Activated CD8-positive, alpha-beta memory T cell treated with anti-CD3 and anti-CD28 coated beads, Interleukin-2, amount 50 U/mL, for 48 hours (primary cell): ENCODE data around the gene SERF2.
"Not testable (repeated sequence)": the region's sequence is repeated elsewhere in the genome, so short reads cannot be mapped to it uniquely, and the experiment has no call there.

Experiments used
- DNase-seq: peaks from one replicate; pipeline ENCODE4 v3.0.0-alpha.2; 2020

SERF2 gene

DNA sequence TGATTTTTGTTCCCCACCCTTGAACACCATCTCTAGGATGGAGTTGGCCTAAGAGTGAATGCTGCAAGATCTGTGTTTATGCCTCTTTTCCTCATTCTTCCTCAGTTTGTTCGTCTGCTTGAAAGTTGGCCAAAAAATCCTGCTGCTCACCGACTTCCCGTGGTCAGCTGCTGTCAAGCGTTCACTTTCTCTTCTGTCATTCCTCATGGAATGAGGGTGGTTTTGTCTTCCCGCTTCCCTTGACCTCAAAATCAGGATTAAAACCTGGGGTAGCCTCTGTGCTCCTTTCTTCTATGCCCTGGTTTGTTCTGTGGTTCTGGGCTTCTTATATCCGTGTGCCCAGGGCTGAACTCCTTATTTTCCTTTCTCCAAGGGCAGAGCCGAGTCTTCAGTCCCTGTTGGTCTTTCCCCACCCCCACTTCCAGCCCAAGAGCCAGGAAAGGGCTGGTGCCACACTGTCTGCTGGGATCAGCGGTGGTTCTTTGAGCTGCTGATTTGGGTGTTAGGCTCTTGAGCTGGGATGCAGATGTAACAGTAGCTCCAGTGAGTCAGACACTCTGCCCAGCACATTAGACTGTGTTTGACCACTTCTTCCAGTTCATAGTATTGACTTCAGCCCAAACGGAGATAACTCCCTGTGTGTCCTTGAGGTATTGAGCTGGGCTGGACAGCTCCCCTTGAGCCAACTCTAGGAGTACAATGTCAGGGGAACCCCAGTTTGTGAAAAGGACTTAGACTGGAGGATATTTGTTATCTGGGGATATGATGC lies 2.3 kb downstream of the SERF2 start:
- no peak for DNase-seq

DNA sequence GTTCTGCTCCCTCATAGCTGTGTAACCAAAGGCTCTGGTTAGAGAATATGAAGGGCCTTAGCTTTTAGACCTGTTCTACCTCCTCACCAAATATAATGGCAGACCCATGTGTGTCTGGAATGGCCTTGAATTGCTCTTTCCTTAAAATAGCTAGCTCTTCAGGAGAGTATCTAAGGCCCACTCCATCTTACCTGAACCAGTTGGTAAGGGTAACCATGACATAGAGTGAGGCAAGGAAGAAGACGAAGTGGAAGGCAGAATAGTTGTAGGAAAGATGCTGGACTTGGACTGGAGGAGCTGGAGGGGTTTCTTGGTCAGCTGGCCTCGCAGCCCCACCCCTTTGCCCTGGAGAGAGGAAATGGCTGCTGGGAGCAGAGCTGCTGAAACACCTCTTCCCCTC lies 3.1 kb downstream of the SERF2 start:
- DNase-seq = no peak

DNA sequence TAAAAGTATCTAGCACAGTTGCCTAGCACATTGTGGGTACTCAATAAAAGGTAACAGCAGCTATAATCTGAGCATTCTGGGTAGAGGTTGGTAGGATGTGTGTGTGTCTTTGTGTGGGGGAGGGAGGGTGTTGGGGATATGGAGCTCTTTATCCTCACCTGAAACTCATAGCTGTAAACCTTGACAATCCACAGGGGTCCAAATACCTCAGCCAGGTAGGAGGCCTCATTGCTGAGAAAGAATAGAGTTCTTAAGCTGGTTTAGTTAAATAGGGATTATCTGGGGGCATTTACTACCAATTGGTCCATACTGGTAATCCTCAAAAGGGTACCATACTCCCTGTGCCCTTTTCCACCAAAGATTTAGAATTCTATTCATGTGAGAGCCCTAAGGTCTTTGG lies 3.9 kb downstream of the SERF2 start:
- no peak for DNase-seq

DNA sequence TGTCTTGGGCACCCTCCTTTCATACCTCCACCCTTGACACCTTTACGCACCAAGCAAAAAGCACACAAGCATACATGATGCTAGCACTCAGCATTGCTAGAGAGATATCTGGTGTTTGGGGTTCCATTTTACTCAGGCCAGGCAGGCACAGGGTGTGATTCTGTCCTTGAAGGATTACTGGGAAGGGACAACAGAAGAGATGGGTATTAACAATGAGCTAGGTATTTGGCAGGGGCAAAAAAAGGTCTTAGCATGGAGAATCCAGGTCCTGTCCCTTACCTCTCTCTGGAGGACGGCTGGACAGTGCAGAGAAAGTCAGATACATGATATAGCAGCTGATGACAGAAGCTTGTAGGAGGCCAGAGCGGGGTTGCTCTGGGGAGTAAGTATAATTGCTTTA lies 4.4 kb downstream of the SERF2 start:
- DNase-seq = no peak

DNA sequence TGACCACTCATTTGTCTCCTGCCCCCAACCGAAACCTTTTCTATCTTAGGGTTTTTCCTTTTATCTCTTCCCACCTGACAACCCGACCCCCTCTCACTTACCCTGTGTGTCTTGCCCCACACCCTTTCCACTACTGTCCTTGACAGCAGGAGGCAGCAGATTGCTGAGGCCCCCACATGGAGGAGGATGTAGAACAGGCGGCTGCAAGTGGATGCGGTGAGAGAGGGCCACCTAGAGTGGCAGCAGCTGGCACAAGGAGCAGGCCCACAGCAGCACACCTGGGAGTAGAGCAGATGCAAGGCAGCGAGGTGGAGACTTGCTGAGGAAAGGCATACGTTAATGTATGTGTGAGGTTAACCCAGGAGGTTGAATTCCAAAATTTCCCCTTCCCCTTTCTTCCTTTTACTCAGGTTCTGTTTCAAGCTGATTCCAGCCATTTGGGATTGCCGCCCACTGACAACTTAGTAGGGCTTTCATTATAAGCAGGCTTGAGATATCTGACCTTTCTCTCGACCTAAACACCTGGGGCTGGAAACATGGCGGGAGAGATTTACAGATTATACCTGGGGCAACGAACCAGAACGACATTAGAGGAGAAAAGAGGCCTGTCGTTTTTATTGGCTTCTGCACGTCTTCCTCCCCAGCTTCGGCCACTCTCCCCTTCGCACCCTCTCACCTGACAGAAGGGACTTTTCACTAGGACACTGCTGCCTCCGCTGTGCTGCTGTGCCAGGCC lies 7.3 kb downstream of the SERF2 start:
- no peak for DNase-seq

DNA sequence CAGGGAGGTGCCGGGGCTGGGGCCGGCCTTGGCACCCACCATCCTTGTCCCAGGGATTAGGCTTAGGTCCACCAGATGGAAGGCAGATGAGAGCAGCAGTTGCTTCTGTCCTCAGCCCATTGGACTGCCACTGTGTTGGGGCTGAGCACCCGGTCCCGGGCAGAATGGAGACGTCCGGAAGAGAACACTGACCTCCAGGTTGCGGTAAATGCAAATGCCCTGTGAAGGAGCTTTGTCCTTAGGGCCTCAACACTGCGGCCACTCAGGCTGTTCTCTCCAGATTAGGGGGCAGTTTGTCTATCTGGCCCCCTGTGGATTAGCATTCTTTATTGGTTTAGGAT lies 7.8 kb downstream of the SERF2 start, which contains the start of gene SERINC4:
Gene SERINC4, minus strand, starts transcription at position 276 of the 341 bp plus-strand sequence. Its CDS starts 234 bp downstream, at position 42.
- no peak for DNase-seq

DNA sequence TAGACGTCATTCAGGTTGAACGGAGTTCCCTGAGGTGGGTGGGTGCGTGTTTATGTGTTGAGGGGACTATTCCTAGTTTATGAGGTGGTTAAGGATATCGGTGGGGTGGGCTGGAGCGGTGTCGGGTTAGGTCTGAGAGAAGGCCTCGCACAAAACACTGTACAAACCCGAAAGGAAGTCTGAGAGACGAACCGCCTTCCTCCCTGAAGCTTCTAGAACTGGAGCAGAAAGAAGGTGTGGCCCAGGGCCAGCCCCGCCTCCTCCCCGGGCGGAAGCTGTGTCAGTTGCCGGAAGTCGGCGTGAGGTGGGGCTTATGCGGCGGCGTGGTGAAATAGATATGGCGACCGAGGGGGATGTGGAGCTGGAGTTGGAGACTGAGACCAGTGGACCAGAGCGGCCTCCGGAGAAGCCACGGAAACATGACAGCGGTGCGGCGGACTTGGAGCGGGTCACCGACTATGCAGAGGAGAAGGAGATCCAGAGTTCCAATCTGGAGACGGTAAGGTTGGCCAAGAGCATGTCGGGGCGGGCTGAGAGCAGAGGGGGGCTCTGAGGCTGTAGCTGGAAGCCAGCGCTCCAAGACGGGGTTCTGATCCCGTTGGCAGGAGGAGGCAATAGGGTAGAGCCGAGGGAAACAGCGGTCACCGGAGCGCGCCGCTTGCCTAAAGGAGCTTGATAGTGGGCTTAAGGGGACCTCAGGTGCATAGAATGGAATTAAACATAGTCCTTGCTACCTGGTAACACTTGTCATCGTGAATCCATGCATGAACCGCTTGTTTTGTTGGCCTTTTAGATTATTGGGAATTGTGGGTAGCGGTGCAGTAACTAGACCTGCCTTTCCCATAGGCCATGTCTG lies 8.4 kb downstream of the SERF2 start, which contains the start of gene HYPK:
Gene HYPK, plus strand, starts transcription at position 314 of the 856 bp plus-strand sequence. Its CDS starts 24 bp downstream, at position 338.
- DNase-seq = peak; percentile 91

DNA sequence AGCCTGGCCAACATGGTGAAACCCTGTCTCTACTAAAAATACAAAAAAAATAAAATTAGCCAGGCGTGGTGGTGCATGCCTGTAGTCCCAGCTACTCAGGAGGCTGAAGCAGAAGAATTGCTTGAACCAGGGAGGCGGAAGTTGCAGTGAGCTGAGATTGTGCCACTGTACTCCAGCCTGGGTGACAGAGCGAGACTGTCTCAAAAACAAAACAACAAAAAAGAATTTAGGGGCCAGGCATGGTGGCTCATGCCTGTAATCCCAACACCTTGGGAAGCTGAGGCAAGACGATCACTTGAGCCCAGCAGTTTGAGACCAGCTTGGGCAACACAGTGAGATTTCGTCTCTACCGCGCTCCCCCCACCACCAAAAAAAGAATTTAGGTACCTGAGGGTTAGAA lies 10.6 kb downstream of the SERF2 start:
- DNase-seq = not testable (repeated sequence)

DNA sequence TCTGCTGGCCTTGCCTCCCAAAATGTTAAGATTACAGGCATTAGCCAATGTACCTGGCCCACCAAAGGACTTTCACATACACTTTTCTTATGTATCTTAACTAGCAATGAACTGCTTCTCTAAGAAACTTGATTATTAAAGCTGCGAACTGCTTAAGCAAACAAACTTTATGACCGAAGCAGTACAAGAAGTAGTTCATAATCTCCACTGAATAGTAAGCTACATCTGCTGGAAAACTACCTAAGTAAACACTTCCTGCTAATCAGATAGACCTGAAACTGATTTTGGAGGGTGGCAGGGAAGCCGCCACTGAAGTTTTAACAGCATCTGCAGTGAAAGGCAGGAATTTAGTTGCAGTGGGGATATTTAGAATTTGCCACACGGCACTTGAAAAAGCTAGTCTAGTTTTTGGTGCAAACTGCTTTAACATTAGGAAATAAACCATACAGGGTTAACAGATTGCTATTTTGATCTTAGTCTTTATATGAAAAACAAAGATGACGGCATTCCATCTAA lies 16.4 kb downstream of the SERF2 start:
- DNase-seq = no peak

DNA sequence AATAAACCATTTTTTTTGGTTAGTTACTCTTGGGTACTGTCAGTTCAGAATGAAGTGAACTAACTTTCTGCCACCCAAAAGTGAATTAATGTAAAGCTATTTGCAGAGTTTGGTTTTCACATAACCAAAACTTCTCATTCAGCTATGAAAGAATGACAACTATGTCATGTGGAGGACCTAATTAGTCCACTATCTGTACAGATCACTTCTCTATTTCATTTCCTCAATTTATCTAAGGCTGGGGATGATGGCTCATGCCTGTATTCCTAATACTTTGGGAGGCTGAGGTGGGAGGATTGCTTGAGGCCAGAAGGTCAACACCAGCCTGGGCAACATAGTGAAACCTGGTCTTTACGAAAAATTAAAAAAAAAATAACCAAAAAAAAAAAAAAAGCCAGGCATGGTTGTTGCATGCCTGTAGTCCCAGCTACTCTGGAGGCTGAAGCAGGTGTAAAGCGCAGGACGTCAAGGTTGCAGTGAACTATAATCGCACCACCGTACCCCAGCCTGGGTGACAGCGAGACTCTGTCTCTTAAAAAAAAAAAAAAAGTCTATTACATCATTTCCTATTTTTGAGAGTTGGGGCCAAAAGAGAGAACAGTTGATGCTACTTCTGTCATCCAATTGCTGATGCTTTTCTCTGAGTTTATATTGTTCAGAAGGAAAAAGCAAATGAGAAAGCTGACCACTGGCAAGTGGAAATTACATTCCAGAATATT lies 17.0 kb downstream of the SERF2 start:
- no peak for DNase-seq

DNA sequence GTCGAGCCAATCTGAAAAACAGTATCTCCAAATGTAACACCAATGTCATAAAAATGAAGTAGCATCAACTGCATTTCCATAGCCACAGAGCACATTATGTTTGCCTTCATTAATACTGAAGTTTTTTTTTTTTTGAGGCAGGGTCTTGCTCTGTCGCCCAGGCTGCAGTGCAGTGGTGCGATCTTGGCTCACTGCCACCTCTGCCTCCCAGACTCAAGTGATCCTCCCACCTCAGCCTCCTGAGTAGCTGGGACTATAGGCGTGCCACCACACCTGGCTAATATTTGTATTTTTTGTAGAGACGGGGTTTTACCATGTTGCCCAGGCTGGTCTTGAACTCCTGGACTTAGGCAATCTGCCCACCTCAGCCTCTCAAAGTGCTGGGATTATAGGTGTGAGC lies 22.9 kb downstream of the SERF2 start:
- DNase-seq = not testable (repeated sequence)

DNA sequence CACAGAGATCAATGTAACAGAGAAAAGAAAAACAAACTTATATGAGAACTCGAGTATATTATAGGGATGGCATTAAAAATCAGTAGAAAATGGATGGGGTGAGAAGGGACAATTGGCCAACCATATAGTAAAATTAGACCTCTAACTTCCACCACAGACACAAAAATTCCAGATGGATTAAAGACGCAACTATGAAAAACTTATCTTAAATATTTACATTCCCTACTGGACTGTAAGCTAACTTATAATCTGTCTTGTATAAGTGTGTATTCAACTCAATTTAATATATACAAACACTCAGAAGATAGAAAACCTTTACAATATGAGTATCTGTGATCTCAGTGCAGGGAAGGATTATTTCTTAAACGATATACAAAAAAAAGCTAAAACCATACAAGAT lies 29.4 kb downstream of the SERF2 start:
- no peak for DNase-seq

DNA sequence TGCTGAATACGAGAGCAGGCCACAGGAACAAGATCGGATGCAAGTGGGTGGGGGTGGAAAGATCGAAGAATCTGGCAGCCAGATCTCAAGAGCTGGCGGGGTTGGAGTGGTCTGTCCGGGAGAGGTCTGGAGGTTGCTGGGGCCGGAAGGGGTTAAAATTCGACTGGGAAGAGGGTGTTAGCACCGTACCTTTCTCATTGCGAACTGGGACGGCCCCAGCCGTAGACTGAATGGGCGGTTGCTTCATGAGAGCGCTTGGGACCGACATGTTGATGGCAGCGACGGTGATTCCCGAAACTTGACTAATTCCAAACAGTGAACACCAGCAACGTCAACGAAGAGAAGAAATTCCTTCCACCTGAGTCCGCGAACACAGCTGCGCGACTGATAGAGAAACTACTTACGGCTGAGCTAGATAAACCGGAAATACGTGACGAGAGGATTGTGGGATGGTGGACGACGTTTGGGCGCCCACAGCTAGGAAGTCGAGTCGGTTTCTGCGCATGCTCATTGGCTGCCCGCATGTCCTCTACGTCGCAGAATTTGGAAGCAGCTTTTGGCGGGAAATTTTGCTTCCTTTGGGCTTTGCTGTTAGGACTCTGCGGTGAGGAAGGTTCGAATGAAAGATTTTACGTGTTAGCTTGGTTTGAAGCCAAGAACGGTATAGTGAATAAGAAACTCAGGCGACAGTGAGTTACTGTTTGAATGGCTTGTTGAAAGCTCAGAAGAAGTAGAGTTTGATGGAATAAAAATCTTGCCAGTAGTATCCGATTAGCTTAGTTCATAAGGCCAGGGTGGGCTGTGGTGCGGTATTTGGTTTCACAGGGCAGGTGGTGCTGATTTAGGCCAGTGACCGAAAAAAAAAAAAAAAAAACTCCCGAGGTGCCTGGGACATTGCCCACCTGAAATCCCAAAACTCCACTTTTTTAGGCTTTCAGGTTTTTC lies 32.5 kb downstream of the SERF2 start, which contains the start of gene MFAP1:
Gene MFAP1, minus strand, starts transcription at position 389 of the 945 bp plus-strand sequence. Its CDS starts 121 bp downstream, at position 268.
- DNase-seq = peak; percentile 92

DNA sequence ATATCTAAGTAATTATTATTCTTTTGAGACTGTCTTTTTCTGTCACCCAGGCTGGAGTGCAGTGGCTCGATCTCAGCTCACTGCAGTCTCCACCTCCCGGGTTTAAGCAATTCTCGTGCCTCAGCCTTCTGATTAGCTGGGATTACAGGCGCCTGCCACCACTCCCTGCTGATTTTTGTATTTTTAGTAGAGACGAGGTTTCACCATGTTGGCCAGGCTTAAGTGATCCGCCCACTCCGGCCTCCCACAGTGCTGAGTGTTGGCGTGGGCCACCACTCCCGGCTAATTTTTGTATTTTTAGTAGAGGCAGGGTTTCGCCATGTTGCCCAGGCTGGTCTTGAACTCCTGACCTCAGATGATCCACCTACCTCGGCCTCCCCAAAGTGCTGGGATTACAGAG lies 33.2 kb downstream of the SERF2 start:
- DNase-seq = not testable (repeated sequence)

DNA sequence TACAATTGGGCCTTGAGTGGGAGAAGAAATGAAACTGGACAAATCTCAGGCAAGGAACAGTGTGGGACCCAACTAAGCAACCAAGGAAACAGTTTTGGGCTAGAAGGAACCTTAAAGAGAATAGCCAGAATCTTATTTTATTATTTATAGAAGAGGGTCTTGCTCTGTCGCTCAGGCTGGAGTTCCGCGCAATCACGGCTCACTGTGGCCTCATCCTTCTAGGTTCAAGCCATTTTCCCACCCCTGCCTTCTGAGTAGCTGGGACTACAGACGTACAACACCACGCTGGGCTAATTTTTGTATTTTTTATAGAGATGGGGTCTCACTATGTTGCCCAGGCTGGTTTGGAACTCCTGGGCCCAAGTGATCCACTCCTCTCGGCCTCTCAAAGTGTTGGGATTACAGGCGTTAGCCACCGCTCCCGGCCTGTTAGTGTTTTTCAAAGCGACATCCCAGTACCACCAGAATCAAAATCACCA lies 33.9 kb downstream of the SERF2 start:
- DNase-seq = no peak

DNA sequence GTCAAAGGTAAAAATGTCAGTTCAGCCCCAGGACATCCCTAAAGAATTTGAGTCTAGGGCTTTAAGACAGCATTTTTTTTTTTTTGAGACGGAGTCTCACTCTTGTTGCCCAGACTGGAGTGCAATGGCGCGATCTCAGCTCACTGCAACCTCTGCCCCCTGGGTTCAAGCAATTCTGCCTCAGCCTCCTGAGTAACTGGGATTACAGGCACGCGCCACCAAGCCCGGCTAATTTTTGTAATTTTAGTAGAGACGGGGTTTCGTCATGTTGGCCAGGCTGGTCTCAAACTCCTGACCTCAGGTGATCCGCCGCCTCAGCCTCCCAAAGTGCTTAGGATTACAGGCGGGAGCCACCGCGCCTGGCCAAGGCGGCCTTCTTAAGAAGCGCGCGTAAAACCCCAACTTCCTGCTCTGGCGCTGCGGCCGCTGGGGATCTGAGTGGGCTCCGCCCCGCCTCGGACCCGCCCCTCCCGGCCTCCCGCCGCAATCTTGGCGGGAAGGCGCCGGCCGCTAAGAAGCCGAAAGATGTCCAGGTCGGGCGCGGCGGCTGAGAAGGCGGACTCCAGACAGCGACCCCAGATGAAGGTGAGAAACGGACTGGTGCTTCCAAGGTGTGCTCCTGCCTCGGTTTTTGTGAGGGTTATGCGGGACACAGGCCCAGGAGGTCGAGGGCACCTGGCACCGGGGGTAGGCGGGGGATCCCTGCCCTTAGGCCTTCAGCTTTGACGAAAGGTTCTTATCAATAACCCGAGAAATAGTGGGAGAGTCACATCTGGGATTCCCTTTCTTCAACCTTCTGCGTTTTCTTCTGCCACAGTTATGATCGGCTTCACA lies 34.6 kb downstream of the SERF2 start, which contains the start of gene WDR76:
Gene WDR76, plus strand, starts transcription at position 495 of the 834 bp plus-strand sequence. Its CDS starts 31 bp downstream, at position 526.
- DNase-seq = peak; percentile 91

DNA sequence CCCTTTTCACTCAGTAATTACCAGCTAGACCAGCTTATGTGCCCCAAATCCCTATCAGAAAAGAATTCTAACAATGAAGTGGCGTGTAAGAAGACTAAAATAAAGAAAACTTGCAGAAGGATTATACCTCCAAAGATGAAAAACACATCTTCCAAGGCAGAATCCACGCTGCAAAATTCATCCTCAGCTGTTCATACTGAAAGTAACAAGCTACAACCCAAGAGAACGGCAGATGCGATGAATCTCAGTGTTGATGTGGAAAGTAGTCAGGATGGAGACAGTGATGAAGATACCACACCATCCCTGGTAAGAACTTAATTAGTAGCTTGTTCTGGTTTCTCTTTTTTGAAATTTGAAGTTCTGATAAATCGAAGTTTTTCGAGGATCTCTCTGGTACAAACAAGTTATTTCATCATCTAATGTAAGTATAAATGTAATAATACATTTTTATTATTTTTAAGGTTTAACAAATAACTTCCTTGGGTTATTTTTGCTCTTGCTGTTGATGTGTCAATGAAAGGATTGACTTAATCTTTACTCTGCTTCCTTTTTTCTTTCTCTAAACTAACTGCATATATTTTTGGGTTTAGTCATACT lies 36.0 kb downstream of the SERF2 start:
- DNase-seq = no peak

DNA sequence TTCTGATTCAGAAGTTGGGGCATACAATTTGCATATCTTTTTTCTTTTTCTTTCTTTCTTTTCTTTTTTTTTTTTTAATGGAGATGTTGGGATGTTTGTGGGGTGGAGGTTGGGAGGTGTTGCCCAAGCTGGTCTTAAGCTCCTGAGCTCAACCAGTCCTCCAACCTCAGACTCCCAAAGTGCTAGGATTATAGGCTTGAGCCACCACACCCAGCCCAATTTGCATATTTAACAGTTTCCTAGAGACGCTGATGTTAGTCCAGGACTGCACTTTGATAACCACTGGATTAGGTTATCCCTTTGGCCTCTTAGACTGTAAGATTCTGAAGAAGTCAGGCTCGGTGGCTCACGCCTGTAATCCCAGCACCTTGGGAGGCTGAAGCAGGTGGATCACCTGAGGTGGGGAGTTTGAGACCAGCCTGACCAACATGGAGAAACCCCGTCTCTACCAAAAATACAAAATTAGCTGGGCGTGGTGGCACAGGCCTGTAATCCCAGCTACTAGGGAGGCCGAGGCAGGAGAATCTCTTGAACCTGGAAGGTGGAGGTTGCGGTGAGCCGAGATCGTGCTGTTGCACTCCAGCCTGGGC lies 37.9 kb downstream of the SERF2 start:
- DNase-seq = not testable (repeated sequence)
